Activated T-helper 1 cell treated with anti-CD3 and anti-CD28 coated beads, Interleukin-12 subunit alpha, Interleukin-12 subunit beta, Interleukin-2, Interleukin-4 antibody, amounts not matched to agents 30 ng/mL and 10 ng/mL and 1 ng/mL, durations not matched to agents 14 hours and 24 hours and 36 hours (primary cell): ENCODE results near the gene FBXO24. TPM values are rescaled to one million over a fixed set of nuclear protein-coding genes. Genes with fewer than 3 reads are reported as not detected.

Experiments
- DNase-seq: peaks from one replicate; pipeline ENCODE4 v3.0.0; 2021; ENCODE audit warnings: low spot score
- H3K27ac Mint-ChIP-seq: one replicate; pipeline ENCODE4 v1.8.0; 2021; ENCODE audit warnings: mild to moderate bottlenecking, mixed read lengths
- H3K27me3 Mint-ChIP-seq: one replicate; pipeline ENCODE4 v1.8.0; 2022; ENCODE audit warnings: mild to moderate bottlenecking, moderate library complexity, mixed read lengths; ENCODE audit not compliant: insufficient read depth
- H3K36me3 Mint-ChIP-seq: one replicate; pipeline ENCODE4 v1.8.0; 2021; ENCODE audit warnings: low read depth, mixed read lengths
- H3K4me1 Mint-ChIP-seq: one replicate; pipeline ENCODE4 v1.8.0; 2021; ENCODE audit warnings: low read depth, mixed read lengths
- H3K4me3 Mint-ChIP-seq: one replicate; pipeline ENCODE4 v1.8.0; 2021; ENCODE audit warnings: mild to moderate bottlenecking, moderate library complexity, mixed read lengths
- H3K9me3 Mint-ChIP-seq: one replicate; pipeline ENCODE4 v1.8.0; 2021; ENCODE audit warnings: mixed read lengths
- intact Hi-C: fragments of 100-400 bp; cut with micrococcal nuclease; formaldehyde crosslinking; loops from one replicate; pipeline ENCODE4 v1.15.1; 2024
- total RNA-seq: library from RNA; stranded (reverse); gene quantifications from 2 replicates; pipeline ENCODE4 v1.2.3, GENCODE V29; 2022

Gene FBXO24
- total RNA-seq, 1 donor from 2014 or later: 0.41 TPM

GRCh38 chr7:100591596-100591995, 5.5 kb downstream of the FBXO24 start:
- Mint-ChIP-seq H3K4me1 (no peaks in the 10 kb centered on the region), H3K27me3 (peaks cover 3% of the 10 kb centered on the region), H3K4me3 (no peak overlapping the region), H3K36me3 (no peaks in the 10 kb centered on the region), H3K27ac (no peak overlapping the region), H3K9me3 (no peaks in the 10 kb centered on the region)
- intact Hi-C loops: no loop called here
- no peak for DNase-seq

DNA sequence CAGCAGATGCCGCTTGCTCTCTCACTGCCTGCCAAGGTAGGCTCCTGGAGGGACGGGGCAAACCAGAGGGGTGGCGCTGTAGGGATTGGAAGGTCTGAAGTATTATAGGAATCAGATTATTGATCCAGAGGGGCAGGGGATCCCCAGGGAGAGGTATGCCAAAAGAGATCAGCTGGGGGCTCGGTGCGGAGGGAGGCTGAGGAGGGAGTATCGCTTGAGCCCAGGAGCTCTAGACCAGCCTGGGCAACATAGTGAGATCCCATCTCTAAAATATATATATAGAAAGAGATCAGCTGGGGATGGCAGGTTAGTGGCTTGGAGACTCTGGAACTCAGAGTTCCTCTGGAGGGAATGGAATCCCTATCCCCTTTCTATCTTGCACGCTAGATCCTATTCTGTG, 9.1 kb downstream of the FBXO24 start:
- Mint-ChIP-seq H3K9me3 (no peaks in the 10 kb centered on the region), H3K27me3 (peaks cover 2% of the 10 kb centered on the region), H3K4me1 (peaks cover 6% of the 10 kb centered on the region), H3K27ac (no peak overlapping the region), H3K36me3 (no peaks in the 10 kb centered on the region), H3K4me3 (no peak overlapping the region)
- DNase-seq: no peak
- intact Hi-C loops: no loop called here

- intact Hi-C loops: no loop called here
These were observed 12.3 kb downstream of the FBXO24 start for GRCh38 chr7:100598425-100598824.

DNA sequence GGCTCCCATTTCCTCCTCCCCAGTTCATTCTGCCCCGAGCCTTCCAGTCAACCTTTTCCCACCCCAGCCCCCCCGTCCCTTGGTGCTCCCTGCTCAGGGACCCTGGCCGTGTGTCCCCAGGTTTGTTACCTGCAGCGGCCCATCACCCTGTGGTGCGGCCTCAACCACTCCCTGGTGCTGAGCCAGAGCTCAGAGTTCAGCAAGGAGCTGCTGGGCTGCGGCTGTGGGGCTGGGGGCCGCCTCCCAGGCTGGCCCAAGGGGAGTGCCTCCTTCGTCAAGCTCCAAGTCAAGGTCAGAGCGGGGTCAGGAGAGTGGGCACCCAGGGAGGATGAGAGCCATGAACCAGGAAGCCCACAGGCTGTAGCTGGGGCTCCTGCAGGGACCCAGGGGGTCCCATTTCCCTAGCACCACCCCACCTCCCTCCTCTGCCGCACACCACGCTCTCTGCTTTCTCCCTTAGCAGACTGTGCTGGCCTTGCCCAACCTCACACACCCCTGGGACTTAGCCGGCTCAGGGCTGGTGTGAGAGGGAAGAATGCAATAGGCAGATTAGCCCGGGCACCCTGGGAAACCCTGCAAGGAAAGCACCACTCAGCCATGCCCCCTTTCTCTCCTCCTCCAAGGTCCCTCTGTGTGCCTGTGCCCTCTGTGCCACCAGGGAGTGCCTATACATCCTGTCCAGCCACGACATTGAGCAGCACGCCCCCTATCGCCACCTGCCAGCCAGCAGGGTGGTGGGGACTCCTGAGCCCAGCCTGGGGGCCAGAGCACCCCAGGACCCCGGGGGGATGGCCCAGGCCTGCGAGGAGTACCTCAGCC, 14.0 kb downstream of the FBXO24 start:
- intact Hi-C loops: no loop called here
- Mint-ChIP-seq H3K4me3 (no peak overlapping the region), H3K36me3 (no peaks in the 10 kb centered on the region), H3K27ac (no peak overlapping the region), H3K4me1 (peaks cover 15% of the 10 kb centered on the region), H3K9me3 (no peaks in the 10 kb centered on the region), H3K27me3 (peaks cover 2% of the 10 kb centered on the region)
- no peak for DNase-seq

More at GRCh38 chr7:100598425-100598824, 12.3 kb downstream of the FBXO24 start:
- Mint-ChIP-seq H3K27me3 (peaks cover 2% of the 10 kb centered on the region), H3K4me1 (peaks cover 6% of the 10 kb centered on the region), H3K4me3 (no peak overlapping the region), H3K9me3 (no peaks in the 10 kb centered on the region), H3K36me3 (no peaks in the 10 kb centered on the region), H3K27ac (peak overlapping the region; percentile 16)
- no peak for DNase-seq

- H3K27ac Mint-ChIP-seq: no peak overlapping the region
- peaks cover 21% of the 10 kb centered on the region for H3K4me1 Mint-ChIP-seq
- peaks cover 3% of the 10 kb centered on the region for H3K27me3 Mint-ChIP-seq
- intact Hi-C loops: no loop called here
- DNase-seq: no peak
- no peak overlapping the region for H3K4me3 Mint-ChIP-seq
- no peaks in the 10 kb centered on the region for H3K9me3 Mint-ChIP-seq
- no peaks in the 10 kb centered on the region for H3K36me3 Mint-ChIP-seq
These were observed 14.6 kb downstream of the FBXO24 start for GRCh38 chr7:100600730-100601038.

DNA sequence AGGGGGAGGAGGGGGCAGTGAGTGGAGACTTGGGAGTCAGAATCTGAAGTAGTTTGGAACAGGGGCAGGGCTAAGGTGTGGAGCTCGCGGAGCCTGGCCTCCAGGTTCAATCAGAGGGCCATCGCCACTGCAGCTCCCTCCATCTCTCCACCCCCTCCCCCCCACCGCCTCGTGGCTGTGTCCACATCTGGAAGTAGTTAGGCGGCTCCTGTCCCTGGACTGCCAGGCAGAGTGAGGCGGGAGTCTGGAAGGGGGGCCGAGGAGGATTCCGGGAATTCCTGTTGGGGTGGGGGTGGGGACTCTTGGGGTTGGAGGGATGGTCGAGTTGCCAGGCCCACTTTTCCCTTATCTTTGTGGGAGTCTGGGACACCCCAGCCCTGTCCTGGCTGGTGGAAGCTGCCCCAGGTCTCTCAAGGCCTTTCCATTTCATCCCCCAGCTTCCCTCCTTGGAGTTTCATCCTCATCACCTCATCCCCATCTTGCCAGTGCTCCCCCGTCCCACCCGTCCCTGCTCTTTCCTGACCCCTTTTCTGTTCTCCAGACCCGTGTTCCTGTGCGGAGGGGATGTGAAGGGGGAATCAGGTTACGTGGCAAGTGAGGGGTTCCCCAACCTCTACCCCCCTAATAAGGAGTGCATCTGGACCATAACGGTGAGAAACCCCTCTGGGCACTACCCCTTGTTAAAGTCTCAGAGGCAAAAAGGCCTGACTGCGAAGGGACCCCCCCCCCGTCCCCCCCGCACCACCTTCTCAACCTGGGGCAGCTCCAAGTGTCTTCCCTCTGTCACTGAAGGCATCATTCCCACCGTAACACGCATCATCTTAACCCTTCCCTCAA, 17.0 kb downstream of the FBXO24 start:
- no peak overlapping the region for H3K27ac Mint-ChIP-seq
- H3K9me3 Mint-ChIP-seq: no peaks in the 10 kb centered on the region
- peaks cover 20% of the 10 kb centered on the region for H3K4me1 Mint-ChIP-seq
- H3K4me3 Mint-ChIP-seq: peak overlapping the region; percentile 81
- H3K36me3 Mint-ChIP-seq: no peaks in the 10 kb centered on the region
- peaks cover 12% of the 10 kb centered on the region for H3K27me3 Mint-ChIP-seq
- intact Hi-C loops: no loop called here
- no peak for DNase-seq

- H3K36me3 Mint-ChIP-seq: no peaks in the 10 kb centered on the region
- H3K9me3 Mint-ChIP-seq: no peaks in the 10 kb centered on the region
- DNase-seq: no peak
- H3K27ac Mint-ChIP-seq: peak overlapping the region; percentile 84
- intact Hi-C loops: loop anchor here (1.0 to 2.0 kb wide), 7 partner anchors 9 to 249 kb away; partner anchors contain the start of genes AGFG2, FBXO24, GNB2 and LRCH4
- peaks cover 12% of the 10 kb centered on the region for H3K27me3 Mint-ChIP-seq
- H3K4me3 Mint-ChIP-seq: peak overlapping the region; percentile 81
- peaks cover 15% of the 10 kb centered on the region for H3K4me1 Mint-ChIP-seq
These were observed 17.5 kb downstream of the FBXO24 start for GRCh38 chr7:100603726-100604027.

DNA sequence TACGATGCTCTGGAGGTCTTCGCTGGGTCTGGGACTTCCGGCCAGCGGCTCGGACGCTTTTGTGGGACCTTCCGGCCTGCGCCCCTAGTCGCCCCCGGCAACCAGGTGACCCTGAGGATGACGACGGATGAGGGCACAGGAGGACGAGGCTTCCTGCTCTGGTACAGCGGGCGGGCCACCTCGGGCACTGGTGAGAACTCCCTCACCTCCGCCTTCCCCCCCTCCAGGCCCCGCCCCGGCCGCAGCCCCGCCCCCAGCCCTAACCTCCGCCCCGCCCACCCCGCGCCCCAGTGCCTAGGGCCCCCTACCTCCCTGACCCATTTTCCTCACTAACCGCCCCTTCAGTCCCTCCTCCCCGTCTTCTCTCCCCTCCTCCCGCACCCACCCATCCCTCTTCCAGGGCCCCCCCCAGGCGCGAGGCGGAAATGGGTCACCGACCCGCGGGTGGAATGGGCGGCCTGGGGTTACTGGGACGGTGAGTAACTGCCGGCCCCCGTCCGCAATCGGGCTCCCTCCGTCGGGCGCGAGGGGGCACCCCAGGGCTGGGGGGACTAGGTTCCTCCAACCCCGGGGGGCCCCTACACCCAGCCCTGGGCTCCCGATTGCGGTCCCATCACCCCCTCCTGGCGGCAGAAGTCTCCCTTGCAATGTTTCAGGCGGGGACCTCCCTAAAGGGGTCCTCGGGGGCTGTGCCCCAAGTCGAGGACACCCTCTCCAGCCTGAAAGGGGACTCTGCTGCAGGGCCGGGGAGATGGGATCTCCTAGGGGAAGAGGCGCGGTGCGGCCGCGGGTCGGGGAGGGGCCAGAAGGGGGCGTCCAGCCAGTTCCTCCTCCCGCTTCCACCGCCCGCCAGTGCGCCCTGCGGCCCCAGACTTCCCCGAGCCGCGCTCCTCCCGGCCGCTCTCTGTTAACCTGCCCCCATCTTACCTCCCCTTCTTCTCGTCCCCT, 18.2 kb downstream of the FBXO24 start:
- H3K27me3 Mint-ChIP-seq: peaks cover 13% of the 10 kb centered on the region
- no peaks in the 10 kb centered on the region for H3K36me3 Mint-ChIP-seq
- H3K4me3 Mint-ChIP-seq: peak overlapping the region; percentile 81
- no peaks in the 10 kb centered on the region for H3K9me3 Mint-ChIP-seq
- DNase-seq: peak; percentile 61
- intact Hi-C loops: loop anchor here (1.0 to 2.0 kb wide), 7 partner anchors 8 to 248 kb away; partner anchors contain the start of genes AGFG2, FBXO24, GNB2 and LRCH4
- H3K27ac Mint-ChIP-seq: peak overlapping the region; percentile 84
- peaks cover 15% of the 10 kb centered on the region for H3K4me1 Mint-ChIP-seq

GRCh38 chr7:100604976-100605911, 19.1 kb downstream of the FBXO24 start:
- H3K36me3 Mint-ChIP-seq: no peaks in the 10 kb centered on the region
- H3K4me3 Mint-ChIP-seq: peak overlapping the region; percentile 73
- peak overlapping the region; percentile 55 for H3K27ac Mint-ChIP-seq
- peak; percentile 43 for DNase-seq
- peaks cover 19% of the 10 kb centered on the region for H3K27me3 Mint-ChIP-seq
- H3K4me1 Mint-ChIP-seq: peaks cover 15% of the 10 kb centered on the region
- intact Hi-C loops: loop anchor here (1.0 to 2.0 kb wide), 7 partner anchors 7 to 248 kb away; partner anchors contain the start of genes AGFG2, FBXO24, GNB2 and LRCH4
- no peaks in the 10 kb centered on the region for H3K9me3 Mint-ChIP-seq

DNA sequence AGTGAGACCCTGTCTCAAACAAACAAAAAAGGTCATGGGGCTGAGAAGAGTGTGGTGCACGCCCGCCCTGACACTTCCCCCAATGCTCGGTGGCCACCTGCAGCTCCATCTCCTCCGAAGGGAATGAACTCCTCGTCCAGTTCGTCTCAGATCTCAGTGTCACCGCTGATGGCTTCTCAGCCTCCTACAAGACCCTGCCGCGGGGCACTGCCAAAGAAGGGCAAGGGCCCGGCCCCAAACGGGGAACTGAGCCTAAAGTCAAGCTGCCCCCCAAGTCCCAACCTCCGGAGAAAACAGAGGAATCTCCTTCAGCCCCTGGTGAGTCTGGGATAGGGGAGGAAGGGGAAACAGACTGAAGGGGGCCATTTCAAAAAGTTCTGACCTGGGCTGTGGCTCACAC, 20.2 kb downstream of the FBXO24 start:
- no peak overlapping the region for H3K27ac Mint-ChIP-seq
- intact Hi-C loops: no loop called here
- H3K4me3 Mint-ChIP-seq: no peak overlapping the region
- H3K9me3 Mint-ChIP-seq: no peaks in the 10 kb centered on the region
- no peaks in the 10 kb centered on the region for H3K36me3 Mint-ChIP-seq
- H3K4me1 Mint-ChIP-seq: peaks cover 20% of the 10 kb centered on the region
- DNase-seq: no peak
- H3K27me3 Mint-ChIP-seq: peaks cover 19% of the 10 kb centered on the region

GRCh38 chr7:100607111-100607510, 21.0 kb downstream of the FBXO24 start:
- Mint-ChIP-seq H3K36me3 (no peaks in the 10 kb centered on the region), H3K4me1 (peaks cover 20% of the 10 kb centered on the region), H3K9me3 (no peaks in the 10 kb centered on the region), H3K27ac (no peak overlapping the region), H3K27me3 (peaks cover 19% of the 10 kb centered on the region), H3K4me3 (no peak overlapping the region)
- DNase-seq: no peak
- intact Hi-C loops: no loop called here
